GM19395 (cell line): ENCODE measurements around the gene GRB10.

Source experiments
- ATAC-seq: cut with Tn5 transposase; IDR thresholded peaks from one replicate; pipeline ENCODE4 v1.9.1; 2021; ENCODE audit warnings: mild to moderate bottlenecking, moderate library complexity; ENCODE audit not compliant: unreplicated experiment

GRB10 gene

DNA sequence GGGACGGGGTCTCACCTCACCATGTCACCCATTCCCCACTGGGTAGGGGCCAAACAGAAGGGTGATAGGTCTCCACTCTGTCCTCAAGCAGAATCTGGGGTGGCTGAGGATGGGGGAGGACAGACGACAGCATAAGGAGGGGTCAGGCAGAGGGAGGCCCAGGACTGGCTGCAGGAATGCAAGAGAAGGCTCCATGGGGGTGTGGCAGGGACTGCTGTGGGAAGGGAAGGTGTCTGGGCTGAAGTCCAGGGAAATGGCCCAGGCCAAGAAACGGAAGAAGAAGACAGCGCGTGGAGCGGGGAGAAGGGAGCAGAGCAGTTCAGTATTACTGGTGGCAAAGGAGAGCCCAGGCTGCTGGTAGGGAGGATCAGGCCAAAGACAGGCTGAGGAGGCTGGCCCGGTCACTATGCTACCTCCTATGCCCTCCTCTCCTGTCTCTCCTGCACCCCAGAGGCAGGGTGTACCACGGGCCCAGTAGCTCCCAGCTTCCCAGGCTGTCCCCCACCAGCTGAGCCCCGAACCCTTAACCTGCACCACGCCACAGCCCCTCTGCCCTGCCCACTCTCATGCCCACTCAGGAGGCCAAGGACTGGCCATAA lies 60.9 kb downstream of the GRB10 start:
- no peak for ATAC-seq

DNA sequence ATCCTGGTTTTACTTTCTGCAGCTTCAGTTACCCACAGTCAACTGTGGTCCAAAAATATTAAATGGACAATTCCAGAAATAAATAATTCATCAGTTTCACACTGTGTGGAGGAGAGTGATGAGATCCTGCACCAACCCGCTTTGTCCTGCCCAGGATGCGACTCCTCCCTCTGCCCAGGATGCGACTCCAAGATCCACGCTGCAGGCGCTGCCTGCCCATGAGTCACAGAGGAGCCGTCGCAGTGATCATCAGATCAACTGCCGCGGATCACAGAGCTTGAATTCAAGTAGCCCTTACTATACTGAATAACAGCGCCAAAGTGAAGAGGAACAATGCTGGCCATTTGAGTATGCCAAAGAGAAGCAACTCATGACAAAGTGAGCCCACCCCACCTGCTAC lies 61.5 kb downstream of the GRB10 start:
- no peak for ATAC-seq

DNA sequence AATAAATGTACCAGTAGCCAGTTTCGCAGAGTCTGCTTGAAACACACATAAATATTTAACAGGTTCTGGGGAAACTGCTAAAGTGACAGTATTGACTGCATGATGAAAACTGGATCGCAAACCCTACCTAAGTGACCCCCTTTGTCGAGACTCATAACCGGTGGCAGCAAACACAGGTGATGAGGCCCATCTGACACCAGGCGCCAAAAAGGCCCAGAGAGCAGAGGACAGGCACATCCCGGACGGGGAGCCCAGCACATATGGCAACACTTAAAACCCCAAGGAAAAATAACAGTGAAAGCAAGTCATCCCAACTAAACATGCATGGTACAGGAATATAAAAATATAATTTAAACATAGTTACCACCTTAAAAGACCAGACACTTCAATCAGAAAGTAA lies 62.4 kb downstream of the GRB10 start:
- no peak for ATAC-seq

DNA sequence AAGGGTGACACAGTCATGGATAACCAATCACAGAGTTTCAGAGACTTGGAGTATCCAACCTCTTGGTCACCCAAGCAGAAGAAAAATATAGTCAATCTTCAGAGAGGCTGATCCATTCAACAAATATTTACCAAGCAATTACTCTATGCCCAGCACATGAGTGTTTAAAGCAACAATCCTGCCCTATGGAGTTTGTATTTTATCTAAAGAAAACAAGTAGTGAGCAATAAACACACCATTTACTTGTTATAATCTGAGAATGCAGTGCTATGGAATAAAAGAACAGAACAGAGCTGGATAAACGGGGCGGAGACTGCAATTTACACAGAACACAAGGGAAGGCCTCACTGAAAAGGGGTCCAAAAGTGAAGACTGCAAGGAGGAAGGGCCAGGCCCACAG lies 63.8 kb downstream of the GRB10 start:
- no peak for ATAC-seq

DNA sequence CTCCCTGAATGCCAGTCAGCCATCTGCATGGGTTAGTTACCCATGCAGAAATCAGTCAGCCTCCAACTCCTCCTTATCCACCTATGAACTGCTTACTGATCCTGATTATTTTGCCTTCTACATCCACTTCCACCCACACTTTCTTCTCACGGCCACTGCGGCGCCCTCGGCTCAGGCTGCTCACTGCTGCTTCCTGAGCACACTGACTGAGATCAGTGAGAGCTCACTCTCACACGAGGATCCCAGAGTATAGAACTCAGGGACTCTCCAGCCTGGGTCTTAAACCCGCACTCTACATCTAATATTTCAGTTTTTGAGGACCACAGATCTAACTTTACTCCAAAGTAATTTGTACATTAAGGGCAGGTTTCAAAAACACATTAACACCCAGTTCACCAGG lies 64.4 kb downstream of the GRB10 start:
- ATAC-seq: no peak

DNA sequence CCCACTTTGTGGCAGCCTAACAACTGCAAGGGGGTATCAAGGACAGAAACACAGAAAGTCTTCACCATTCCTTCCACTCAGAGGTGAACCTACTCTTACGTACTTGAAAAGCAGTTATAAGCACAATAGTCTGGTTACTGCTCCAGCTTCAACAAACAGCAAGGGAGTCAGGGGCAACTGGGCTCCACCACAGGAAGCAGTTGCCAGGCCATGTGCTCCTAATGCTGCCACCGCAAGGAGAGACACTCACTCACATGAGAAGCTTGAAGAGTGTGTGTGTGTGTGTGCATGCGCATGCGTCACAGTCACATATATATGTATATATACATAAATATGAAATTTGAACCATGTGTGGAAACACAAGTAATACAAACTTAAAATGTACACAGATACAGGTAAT lies 65.5 kb downstream of the GRB10 start:
- ATAC-seq: no peak

DNA sequence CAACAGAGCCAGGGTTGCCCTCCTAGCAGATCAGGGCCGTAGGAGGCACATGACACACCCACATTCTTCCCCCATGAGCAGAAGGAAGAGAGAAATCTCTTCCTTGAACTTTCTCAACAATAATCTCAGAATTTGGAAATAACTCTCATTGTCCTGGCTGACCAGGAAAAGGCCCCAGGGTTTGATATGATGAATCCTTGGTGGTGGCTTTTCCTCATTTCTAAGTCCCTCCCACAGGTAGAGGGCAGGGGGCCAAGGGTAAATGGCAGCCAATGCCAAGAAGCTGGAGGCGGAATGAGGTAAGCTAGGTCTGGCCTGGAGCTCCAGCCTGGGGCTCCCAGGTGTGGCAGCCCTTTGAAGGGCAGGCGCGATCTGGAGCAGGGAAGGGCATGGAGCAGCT lies 67.8 kb downstream of the GRB10 start:
- ATAC-seq: no peak

DNA sequence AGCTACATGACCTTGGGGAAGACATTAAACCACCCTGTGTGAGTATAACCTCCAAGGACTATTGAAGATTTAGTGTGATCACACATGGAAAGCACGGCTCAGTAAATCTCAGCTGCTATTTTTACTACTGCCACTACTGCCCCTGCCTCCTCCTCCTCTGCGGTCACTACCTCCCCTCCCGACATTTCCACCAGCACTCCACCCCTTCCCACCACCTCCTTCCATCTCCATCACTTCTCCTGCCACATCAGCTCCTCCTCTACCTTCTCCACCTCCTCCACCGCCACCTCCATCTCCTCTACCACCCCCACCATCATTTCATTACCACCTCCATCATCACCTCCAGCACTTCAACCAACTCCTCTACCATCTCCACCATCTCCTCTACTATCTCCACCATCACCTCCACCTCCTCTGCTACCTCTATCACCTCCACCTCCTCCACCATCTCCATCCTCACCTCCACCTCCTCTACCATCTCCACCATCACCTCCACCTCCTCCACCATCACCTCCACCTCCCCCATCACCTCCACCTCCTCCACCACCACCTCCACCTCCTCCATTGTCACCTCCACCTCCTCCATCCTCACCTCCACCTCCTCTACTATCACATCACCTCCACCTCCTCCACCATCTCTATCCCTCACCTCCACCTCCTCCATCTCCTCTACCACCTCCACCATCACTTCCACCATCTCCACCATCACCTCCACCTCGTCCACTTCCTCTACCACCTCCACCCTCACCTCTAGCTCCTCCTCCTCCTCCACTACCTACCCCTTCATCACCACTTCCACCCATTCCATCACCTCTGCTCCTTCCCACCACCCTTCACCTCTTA lies 69.4 kb downstream of the GRB10 start:
- no peak for ATAC-seq

DNA sequence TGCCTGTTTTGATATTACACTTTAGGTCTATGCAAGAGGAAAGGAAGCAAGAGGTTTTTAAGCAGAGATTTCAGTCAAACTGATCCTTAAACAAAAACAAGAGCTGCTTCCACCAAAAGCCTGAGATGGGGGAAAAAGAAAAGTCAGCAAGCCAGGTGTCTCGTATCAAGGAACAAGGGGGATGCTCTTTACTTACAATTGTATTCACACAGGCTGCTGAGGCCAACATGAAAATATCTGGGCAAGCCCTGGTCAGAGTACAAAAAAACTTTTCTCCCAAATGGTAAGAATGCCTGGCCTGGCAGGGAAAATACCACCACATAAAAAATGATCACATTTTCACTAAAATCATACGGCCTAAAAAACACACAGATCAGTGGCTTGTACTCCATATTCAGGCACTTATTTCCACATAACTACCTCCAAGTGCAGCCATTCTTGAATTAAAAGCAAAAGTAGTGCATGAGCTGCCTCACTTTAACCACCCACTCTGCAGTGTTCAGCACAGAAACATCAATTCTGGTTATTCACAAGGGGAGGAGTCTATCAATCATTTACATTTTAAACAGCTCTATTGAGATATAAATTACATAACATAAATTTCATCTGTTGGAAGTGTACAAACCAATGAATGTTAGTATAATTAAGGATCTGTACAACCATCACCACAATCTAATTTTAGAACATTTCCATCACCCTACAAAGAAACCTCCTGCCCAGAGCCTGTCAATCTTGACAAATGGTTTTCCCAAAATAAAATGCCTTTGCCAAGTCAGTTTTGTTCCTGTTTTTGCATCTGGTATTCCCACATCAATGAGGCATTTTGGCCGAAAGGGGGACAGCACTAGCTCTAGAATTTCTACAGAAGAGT lies 70.2 kb downstream of the GRB10 start:
- ATAC-seq: no peak

DNA sequence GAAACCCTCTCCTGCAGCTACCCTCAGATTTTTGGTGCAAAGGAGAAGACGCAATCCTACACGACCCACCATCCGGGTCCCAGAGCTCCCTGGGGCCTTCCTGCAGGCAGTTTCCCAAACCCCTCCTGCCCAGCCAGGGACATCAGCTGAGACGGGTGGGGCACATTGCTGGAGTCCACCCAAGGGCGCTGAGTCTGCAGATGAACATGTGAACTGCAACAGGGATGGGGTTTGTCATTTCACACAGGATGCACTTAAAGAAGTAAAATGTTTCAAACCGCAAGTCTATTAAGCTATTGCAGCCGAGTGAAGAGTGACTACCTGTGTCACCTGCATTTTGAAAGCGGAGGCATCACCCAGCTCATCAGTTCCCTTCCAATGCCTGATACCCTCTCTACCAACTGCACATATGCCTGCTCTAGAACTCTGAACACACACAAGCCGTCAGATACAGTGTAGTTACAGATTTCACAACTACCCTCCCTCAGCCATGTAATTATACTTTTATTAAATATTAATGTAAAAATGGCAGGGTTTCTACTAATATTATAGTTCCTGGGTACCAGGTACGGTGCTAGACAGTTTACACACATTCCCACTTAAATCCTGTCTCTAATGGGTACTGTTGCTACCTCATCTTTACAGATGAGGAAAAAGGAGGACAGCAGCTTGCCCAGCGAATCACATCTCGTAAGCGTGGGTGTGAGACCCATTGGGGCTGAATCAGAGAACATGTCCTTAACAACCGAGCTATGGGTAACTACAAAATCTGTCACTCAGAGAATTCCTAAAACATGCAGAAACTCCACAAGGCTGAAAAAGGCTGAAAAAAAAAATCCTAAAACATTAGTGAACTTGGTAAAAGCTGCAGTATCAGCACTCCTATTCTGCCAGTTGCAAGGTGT lies 71.2 kb downstream of the GRB10 start:
- ATAC-seq: no peak

DNA sequence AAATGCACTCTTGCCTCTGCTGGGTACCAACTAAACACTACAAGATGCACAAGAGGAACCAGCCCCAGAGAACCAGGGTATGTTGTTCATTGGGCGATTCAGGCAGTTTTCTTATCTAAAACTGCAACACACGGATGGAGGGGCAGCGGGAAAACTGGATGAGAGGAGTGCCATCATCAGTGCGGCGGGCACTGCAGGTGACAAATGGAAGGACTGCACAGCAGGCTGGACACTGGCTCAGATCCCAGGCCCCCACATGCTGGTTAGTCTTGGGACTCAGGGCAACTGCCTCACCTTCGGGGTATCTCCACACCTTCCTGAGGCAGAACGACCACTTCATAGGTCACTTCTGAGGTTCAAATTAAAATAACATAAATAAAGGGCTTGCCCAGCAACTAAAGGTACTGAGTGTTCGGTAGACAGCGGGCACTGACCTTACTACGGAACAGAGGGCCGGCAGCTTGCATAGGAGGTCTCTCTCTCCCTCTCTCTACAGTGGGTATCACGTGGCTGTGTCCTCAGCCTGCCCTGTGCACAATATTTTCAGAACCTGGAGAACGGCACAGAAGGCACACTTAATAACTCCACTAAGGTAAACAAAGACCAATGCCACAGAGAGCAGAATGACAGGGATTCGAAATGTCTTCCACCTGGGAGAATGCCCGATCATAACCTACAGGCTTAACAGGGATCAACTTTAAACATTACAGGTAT lies 72.1 kb downstream of the GRB10 start:
- no peak for ATAC-seq

DNA sequence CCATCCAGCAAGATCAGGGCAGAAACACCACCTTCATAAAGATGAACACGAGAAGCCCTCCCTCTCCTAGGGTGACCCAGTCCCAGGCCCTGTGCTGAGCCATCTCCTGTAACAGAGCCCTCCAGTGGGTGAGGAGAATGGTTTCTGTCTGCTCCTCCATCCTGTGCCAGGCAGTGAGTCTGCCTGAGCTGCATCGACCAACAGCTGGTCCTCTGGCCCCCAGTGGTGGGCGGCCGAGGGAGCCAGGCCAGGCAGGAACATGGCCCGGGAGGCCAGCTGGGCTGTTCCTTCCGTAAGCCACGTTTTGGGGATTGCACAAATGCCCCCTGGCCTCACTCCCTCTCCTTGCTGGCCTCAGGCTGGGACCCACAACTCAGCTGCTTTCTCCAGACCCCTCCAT lies 73.5 kb downstream of the GRB10 start:
- ATAC-seq: no peak

DNA sequence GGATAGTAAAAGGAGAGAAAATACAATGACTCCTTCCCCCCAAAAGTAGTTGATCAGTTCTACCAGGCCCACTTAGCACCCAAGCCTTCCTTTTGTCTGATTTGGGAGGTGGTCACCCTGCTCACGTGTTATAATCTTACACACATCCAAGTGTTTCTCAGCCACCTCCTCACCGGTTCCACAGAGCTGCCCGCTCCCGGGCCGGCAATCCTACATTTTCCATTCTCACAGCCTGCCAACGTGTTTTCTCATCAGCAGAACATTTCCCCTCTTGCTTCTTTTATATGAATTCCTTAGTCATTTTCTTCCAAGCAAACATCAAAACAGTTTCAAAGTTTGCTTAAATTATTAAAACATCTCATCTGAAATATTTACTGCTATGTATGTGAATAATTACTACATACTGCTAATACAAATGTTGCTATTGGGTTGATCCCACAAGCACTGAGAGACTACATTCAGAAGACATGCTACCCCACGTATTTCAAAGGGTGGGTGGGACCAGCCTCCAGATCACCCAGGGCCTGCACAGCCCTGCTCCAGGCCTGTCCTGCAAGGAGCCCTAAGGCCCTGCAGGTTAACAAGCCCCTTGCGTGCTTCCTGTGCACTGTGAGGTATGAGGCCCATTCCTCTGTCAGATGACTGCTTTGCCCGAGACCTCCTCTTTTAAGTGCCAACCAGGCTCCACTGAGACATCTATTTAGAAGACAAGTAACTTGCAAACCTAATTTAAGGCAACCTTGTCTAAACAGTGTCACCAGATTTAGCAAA lies 75.3 kb downstream of the GRB10 start:
- no peak for ATAC-seq

DNA sequence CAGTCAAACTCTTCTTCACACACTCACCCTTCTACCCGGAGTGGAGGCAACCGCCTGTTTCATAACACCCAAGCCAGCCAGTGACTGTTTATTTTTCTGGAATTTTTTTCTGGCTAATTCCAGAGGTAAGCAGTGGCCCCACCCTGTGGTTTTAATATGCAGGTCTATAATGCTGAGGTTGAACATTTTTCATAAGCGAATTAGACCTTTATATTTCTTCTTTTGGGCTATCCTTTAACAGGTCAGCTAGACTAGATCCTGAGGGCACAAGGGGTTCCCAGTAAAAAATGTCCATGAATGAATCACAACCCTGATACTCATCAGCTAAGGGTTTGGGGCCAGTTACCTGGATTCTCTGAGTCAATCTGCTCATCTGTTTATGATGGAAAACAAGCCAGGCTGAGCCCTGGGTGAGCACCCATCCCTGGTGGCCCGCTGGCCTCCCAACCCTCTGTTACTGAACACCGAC lies 76.2 kb downstream of the GRB10 start:
- no peak for ATAC-seq

DNA sequence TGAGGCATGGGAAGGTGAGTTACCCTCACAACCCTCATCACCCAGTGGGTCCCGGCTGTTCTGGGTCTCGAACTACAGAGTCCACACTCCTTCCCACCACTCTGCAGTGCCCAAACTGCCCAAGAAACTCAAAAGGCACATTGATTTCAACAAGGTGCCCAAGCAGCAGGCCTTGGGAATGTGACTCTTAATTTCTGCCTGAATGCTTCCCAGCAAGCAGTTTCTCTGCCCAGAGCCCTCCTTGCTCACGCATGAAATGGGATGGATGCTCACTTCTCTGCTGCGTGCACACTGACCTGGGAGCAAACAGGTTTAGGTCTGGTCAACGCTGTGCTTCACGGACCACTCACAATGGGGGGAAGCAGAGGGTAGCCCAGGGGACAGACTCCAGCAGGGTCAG lies 77.9 kb downstream of the GRB10 start:
- ATAC-seq: no peak

DNA sequence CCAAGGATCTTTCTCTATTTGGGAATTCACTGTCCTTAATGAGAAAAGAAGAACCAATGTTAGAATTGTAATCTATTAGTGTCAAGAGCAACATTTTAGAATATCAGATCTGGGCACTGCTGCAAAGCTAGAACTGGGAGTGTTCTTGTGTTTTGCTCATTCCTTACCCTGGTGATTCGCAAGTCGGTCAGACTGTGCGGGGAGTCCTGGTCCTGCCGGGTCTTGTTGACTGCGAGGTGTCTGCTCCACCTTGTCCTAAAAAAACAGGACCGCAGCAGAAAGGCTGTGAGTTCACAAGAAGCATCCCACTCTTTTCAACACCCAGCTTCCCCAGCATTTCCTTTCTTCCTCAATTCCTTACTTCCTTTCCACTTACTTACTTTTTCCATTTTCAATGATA lies 79.0 kb downstream of the GRB10 start:
- no peak for ATAC-seq

DNA sequence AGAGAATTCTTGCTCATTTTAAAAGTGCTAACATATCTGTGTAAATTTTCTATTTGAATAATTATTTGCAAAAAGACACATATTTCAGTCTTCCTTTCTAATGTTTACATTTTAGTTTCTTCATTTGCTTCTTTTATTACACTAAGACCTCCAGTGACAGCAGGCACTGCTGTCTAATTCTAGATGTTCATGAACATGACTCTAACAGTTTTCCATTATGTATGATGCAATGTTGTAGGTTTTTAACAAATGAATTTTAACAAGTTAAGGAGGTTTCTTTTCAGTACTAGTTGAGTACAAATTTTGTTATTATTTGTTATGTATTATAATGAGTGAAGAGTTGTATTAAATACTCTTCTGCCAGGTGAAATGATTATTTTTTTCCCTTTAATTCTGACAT lies 83.6 kb downstream of the GRB10 start:
- no peak for ATAC-seq

DNA sequence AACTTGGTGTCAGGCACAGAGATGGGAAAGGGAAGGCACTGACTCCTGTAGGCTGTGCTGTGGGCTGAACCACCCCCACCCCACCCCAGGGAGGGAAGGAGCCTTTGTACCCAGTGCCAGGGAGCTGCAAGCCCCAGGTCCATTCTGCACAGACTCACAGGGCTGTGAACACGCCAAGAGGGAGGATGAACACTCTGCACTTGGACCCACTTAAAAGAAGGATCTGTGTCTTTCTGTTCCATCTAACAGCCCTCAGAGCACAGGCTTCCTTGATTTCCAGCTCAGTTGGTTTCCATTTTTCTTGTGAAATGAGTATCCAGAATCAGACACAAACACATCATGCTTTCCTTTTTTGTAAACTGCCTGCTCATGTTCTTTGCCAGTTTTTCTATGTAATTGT lies 84.9 kb downstream of the GRB10 start:
- ATAC-seq: no peak
